DOHH2 (cell line): Measurements from ENCODE around the gene NCF4.

Source experiments
- CTCF ChIP-seq: fragments of 200-600 bp; sonication (generic); IDR thresholded peaks from one replicate; pipeline ENCODE4 v1.5.1; 2014; ENCODE audit warnings: antibody characterized with exemption, mild to moderate bottlenecking, low read depth, low read length; ENCODE audit not compliant: poor library complexity, severe bottlenecking
- EZH2phosphoT487 ChIP-seq: fragments of 200-600 bp; sonication (generic); IDR thresholded peaks from 2 replicates; pipeline ENCODE4 v1.6.1; 2017; ENCODE audit warnings: borderline replicate concordance, mild to moderate bottlenecking, antibody characterized with exemption, low read length, moderate library complexity, mixed read lengths

GRCh38 chr22:36900225-36900624 lies 39.4 kb downstream of the NCF4 start:
- TF ChIP-seq CTCF: no peak
- TF ChIP-seq EZH2phosphoT487: no peak
